ENCODE data around the gene FIBCD1. TPM values are rescaled to one million over a fixed set of nuclear protein-coding genes. Genes with fewer than 3 reads are reported as not detected.
A peak's percentile ranks its signal among the peaks of the same experiment; 100 is the strongest.

Gene FIBCD1
- total RNA-seq, 2 experiments from 2014 or later: not detected

- Mint-ChIP-seq H3K27me3 (ENCODE audit: low read depth) (no peaks in the 10 kb centered on the region), H3K4me1 (ENCODE audit: low read depth) (no peaks in the 10 kb centered on the region), H3K4me3 (no peak overlapping the region), H3K9me3 (ENCODE audit: insufficient read depth) (no peaks in the 10 kb centered on the region), H3K27ac (peak overlapping the region; percentile 9), H3K36me3 (ENCODE audit: low read depth) (peaks cover 7% of the 10 kb centered on the region)
- DNase-seq (no peak), ATAC-seq (no peak)
- ChIA-PET CTCF (interaction anchor here (0.5 to 6.1 kb wide), 5 partner anchors 8 to 161 kb away, joined by 3 to 59 read pairs (median 7); no protein-coding TSS in a partner anchor), POLR2A (interaction anchor here (0.6 to 0.7 kb wide), 4 partner anchors 114 to 1781 kb away, joined by 3 read pairs; partner anchors contain the start of gene DOLPP1)
Measured at GRCh38 chr9:130862217-130862616, 76.8 kb downstream of the FIBCD1 start.

DNA sequence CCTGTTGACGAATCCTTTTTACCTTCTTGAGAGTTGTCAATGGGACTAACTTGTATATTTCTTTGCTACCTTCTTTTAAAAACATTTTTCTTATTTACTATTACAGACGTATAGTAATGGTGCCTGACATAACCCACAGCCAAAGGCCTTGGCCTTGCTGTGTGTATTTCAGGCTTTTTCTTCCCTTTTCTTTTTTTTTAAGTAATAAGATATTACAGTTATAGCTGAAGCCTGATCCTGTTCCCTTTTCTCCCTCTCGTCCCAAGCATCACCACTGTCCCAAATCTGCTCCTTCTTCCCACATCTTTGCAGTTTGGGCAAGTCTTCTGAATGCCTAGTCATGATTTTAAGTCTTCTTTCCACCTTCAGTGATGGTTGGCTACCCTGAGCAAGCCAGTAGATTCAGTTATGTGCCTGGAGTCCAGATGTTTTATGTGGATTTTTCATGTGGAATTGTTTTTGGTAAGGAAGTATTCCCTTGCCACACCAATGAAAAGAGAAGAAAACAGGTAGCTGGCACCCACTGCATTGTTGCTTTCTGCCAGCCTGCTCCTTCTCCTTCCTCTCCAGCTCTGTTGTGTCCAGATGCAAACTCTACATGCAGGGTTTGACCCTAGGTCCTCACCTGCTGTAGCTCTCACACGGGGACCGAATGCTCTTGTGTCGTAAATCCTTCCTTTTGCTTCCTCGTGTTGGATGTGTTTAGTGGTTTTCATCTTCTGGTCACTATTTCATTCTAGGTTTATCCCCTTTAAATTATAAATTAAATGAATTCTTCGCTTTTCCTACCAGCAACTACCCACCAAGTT lies 77.5 kb downstream of the FIBCD1 start:
- DNase-seq (no peak), ATAC-seq (no peak)
- H3K27ac Mint-ChIP-seq: no peak overlapping the region
- no peaks in the 10 kb centered on the region for H3K4me1 Mint-ChIP-seq (ENCODE audit: low read depth)
- POLR2A ChIA-PET: interaction anchor here (0.7 kb wide), 2 partner anchors 114 to 1781 kb away, joined by 3 read pairs; partner anchors contain the start of gene DOLPP1
- H3K36me3 Mint-ChIP-seq (ENCODE audit: low read depth): peaks cover 7% of the 10 kb centered on the region
- no peaks in the 10 kb centered on the region for H3K27me3 Mint-ChIP-seq (ENCODE audit: low read depth)
- CTCF ChIA-PET: interaction anchor here (1.3 to 6.1 kb wide), 4 partner anchors 9 to 160 kb away, joined by 5 to 59 read pairs (median 12); no protein-coding TSS in a partner anchor
- no peak overlapping the region for H3K4me3 Mint-ChIP-seq
- H3K9me3 Mint-ChIP-seq (ENCODE audit: insufficient read depth): no peaks in the 10 kb centered on the region

DNA sequence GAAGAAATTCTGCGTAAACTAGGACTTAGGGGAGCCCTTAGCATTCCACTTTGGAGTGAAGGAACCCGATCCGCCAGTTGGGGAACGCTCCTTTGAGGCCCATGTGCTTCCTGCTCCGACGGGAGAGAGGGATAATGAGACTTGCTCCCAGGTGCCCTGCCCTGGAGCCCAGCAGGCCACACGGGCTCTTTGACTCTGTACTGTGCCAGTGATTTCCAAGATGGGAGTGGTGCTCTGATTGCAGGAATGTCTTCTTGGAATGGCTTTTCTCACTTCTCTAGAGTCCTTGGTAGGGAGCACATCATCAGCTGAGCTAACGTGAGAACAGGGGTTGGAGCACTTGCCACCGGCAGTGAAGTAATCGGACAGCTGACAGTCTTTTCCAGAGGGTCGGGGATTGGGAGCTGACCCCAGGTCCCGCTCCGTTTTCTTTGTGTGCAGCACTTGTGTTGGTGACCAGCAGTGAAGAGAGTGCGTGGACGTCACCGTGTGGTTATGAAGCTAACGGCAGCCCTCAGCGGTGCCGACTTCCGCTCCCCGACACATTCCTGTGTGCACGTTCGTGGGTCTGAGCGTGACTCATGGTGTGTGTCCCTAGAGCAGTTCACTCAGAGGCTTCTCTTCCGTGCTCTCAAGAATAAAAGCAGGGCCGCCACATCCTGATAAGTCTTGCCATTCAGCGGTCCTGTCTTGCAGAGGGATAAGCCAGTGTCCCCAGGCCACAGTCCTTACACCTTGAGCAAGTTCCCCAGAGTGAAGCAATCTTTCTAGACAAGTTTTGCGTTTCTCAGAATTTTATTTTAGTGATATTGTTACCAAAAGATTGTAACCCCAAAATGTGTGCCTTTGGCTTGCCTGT lies 78.4 kb downstream of the FIBCD1 start:
- Mint-ChIP-seq H3K27me3 (ENCODE audit: low read depth) (no peaks in the 10 kb centered on the region), H3K4me1 (ENCODE audit: low read depth) (no peaks in the 10 kb centered on the region), H3K27ac (no peak overlapping the region), H3K36me3 (ENCODE audit: low read depth) (peaks cover 7% of the 10 kb centered on the region), H3K9me3 (ENCODE audit: insufficient read depth) (no peaks in the 10 kb centered on the region), H3K4me3 (no peak overlapping the region)
- POLR2A ChIA-PET: no interaction called here
- CTCF ChIA-PET: interaction anchor here (1.7 kb wide), 1 partner anchor 160 kb away, joined by 7 read pairs; no protein-coding TSS in a partner anchor
- peak; percentile 39 for ATAC-seq
- DNase-seq: no peak

DNA sequence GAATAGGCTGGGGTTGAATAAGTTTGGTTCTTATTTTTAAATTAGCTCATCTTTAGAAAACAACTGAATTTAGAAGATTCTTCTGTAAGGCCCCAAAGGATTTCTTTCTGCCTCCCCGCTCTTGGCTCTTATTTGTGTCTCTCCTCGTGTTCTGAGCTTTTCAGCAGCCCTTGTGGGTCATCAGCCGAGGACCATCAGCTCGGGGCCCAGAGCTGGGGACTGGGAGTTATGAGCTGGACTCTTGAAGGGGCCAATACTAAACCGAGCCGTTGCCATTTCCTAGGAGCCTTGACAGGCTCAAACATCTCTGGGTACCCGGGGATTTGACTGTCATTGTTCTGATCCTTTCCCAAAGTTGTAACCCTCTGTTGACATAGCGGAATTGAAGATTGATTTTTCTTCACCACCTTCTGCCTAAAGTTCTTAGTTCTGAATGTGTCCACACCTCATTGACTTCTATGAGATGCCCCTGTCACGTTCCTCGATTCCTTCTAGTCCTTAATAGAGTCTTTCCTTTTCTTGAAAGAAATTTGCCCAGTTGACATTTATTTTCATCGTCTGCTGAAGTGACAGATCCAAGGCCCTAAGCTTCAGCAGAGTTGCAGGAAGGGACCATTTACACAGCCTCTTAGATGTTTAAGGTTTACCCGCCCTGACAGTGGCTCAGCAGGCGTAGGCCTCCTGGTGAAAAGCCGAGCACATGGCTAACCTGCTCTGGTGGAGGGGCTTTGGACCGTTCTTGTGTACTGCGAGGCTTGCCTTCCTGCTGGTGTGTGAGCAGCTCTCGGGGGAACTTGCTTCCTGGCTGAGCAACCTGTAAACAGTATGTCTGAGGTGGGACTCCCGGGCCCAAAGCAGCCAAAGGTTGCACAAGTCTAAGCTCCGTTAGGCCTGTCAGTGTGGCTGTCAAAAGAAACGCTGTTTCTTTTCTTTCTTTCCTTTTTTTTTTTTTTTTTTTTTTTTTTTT lies 80.0 kb downstream of the FIBCD1 start:
- ATAC-seq: no peak
- H3K36me3 Mint-ChIP-seq (ENCODE audit: low read depth): peaks cover 7% of the 10 kb centered on the region
- H3K27ac Mint-ChIP-seq: no peak overlapping the region

GRCh38 chr9:130857864-130858738 lies 80.9 kb downstream of the FIBCD1 start:
- POLR2A ChIA-PET: no interaction called here
- H3K4me1 Mint-ChIP-seq (ENCODE audit: low read depth): no peaks in the 10 kb centered on the region
- no peaks in the 10 kb centered on the region for H3K9me3 Mint-ChIP-seq (ENCODE audit: insufficient read depth)
- no peak overlapping the region for H3K27ac Mint-ChIP-seq
- no peak overlapping the region for H3K4me3 Mint-ChIP-seq
- no peak for DNase-seq
- no peaks in the 10 kb centered on the region for H3K27me3 Mint-ChIP-seq (ENCODE audit: low read depth)
- H3K36me3 Mint-ChIP-seq (ENCODE audit: low read depth): peaks cover 1% of the 10 kb centered on the region
- no peak for ATAC-seq
- CTCF ChIA-PET: interaction anchor here (0.9 to 1.6 kb wide), 4 partner anchors 9 to 188 kb away, joined by 4 to 6 read pairs (median 5); no protein-coding TSS in a partner anchor

More for the DNA sequence above, 80.0 kb downstream of the FIBCD1 start:
- Mint-ChIP-seq H3K27me3 (ENCODE audit: low read depth) (no peaks in the 10 kb centered on the region), H3K4me1 (ENCODE audit: low read depth) (no peaks in the 10 kb centered on the region), H3K4me3 (no peak overlapping the region), H3K9me3 (ENCODE audit: insufficient read depth) (no peaks in the 10 kb centered on the region)
- ChIA-PET POLR2A (no interaction called here), CTCF (interaction anchor here (0.9 to 1.6 kb wide), 5 partner anchors 8 to 188 kb away, joined by 4 to 6 read pairs (median 5); no protein-coding TSS in a partner anchor)
- no peak for DNase-seq

DNA sequence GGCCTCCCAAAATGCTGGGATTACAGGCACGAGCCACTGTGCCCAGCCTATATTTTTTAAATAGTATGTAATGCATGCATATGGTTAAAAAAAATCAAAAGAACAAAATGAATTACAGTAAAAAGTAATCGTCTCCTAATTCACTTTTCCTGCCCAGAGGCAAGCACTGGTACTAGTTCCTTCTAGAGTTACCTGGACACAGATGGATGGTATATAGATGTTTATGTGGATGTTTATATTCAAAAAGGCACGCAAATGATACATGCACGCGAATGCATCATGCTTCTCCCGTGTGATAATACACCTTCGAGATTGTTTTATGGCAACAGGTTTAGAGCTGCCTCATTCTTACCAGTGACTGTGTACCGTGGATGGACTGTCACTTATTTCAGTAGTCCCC lies 82.6 kb downstream of the FIBCD1 start:
- Mint-ChIP-seq H3K4me3 (no peak overlapping the region), H3K36me3 (ENCODE audit: low read depth) (no peaks in the 10 kb centered on the region), H3K27me3 (ENCODE audit: low read depth) (no peaks in the 10 kb centered on the region), H3K4me1 (ENCODE audit: low read depth) (no peaks in the 10 kb centered on the region), H3K27ac (no peak overlapping the region), H3K9me3 (ENCODE audit: insufficient read depth) (no peaks in the 10 kb centered on the region)
- POLR2A ChIA-PET: no interaction called here
- CTCF ChIA-PET: interaction anchor here (1.4 kb wide), 1 partner anchor 9 kb away, joined by 5 read pairs; no protein-coding TSS in a partner anchor
- ATAC-seq (no peak), DNase-seq (no peak)

- no peak for ATAC-seq
- Mint-ChIP-seq H3K27ac (no peak overlapping the region), H3K4me1 (ENCODE audit: low read depth) (no peaks in the 10 kb centered on the region), H3K36me3 (ENCODE audit: low read depth) (no peaks in the 10 kb centered on the region), H3K4me3 (no peak overlapping the region), H3K27me3 (ENCODE audit: low read depth) (no peaks in the 10 kb centered on the region), H3K9me3 (ENCODE audit: insufficient read depth) (no peaks in the 10 kb centered on the region)
- no peak for DNase-seq
- POLR2A ChIA-PET: no interaction called here
- CTCF ChIA-PET: interaction anchor here (1.9 kb wide), 1 partner anchor 11 kb away, joined by 9 read pairs; no protein-coding TSS in a partner anchor
Measured at GRCh38 chr9:130854835-130855234, 84.2 kb downstream of the FIBCD1 start.

DNA sequence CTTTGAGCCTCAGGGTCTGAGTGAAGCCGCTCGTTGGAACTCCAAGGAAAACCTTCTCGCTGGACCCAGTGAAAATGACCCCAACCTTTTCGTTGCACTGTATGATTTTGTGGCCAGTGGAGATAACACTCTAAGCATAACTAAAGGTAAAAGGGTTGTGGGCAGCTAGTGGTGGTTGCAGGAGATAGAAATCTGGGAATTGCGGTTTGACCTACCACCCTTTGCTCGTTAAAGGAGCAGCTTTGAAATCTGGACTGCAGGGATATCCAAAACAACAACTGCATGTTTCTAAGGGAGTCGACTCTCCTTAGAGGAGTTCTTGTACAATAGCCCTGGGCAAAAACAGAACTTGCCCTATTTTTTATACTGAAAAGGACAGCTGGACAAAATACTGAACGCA lies 85.0 kb downstream of the FIBCD1 start:
- Mint-ChIP-seq H3K36me3 (ENCODE audit: low read depth) (no peaks in the 10 kb centered on the region), H3K4me3 (no peak overlapping the region), H3K27ac (no peak overlapping the region), H3K9me3 (ENCODE audit: insufficient read depth) (no peaks in the 10 kb centered on the region), H3K4me1 (ENCODE audit: low read depth) (no peaks in the 10 kb centered on the region), H3K27me3 (ENCODE audit: low read depth) (no peaks in the 10 kb centered on the region)
- ChIA-PET POLR2A (no interaction called here), CTCF (interaction anchor here (1.5 to 1.9 kb wide), 2 partner anchors 12 to 83 kb away, joined by 4 to 9 read pairs; no protein-coding TSS in a partner anchor)
- ATAC-seq (no peak), DNase-seq (no peak)

GRCh38 chr9:130852801-130853200 lies 86.2 kb downstream of the FIBCD1 start:
- POLR2A ChIA-PET: no interaction called here

More at GRCh38 chr9:130852801-130853200, 86.2 kb downstream of the FIBCD1 start:
- no peak overlapping the region for H3K27ac Mint-ChIP-seq
- H3K4me1 Mint-ChIP-seq (ENCODE audit: low read depth): no peaks in the 10 kb centered on the region
- H3K4me3 Mint-ChIP-seq: no peak overlapping the region
- H3K9me3 Mint-ChIP-seq (ENCODE audit: insufficient read depth): no peaks in the 10 kb centered on the region
- H3K36me3 Mint-ChIP-seq (ENCODE audit: low read depth): no peaks in the 10 kb centered on the region
- no peaks in the 10 kb centered on the region for H3K27me3 Mint-ChIP-seq (ENCODE audit: low read depth)
- CTCF ChIA-PET: interaction anchor here (0.8 to 1.1 kb wide), 2 partner anchors 12 to 151 kb away, joined by 4 read pairs; no protein-coding TSS in a partner anchor
- DNase-seq (no peak), ATAC-seq (no peak)
